ENCODE results near the gene HYCC1. TPM values are rescaled to one million over a fixed set of nuclear protein-coding genes. Genes with fewer than 3 reads are reported as not detected.

The HYCC1 gene
- total and polyA plus RNA-seq, 2 donors (not counting 3 experiments of a cell fraction or from before 2014, with no cell fraction given) = 14.5 to 51.8 TPM

GRCh38 chr7:22990588-22990949 is 23.4 kb downstream of the HYCC1 start:
- Histone ChIP-seq H2AFZ (ENCODE audit: low read depth, low read length) (no peak overlapping the region), H3K27ac (ENCODE audit: insufficient read depth, low read depth, low read length) (no peak overlapping the region)
- FAIRE-seq = no peak

More at GRCh38 chr7:22990588-22990949, 23.4 kb downstream of the HYCC1 start:
- ChIA-PET POLR2A (no interaction called here), CTCF (no interaction called here)
- H3K27me3 ChIP-seq (ENCODE audit: control insufficient read depth in 2 of 2, insufficient read depth in 2 of 2, low read length in 2 of 2) = no peaks in the 10 kb centered on the region
- no peaks in the 10 kb centered on the region for H3K9me3 ChIP-seq (replicated peaks; ENCODE audit: control insufficient read depth, insufficient read depth, low read length)
- dilution Hi-C loops (cut with MboI; ENCODE audit: extremely low pct_ligation_motif_present, low sequenced_read_pairs) (no loop called here), intact Hi-C loops (cut with micrococcal nuclease) (no loop called here)
- H3K79me2 ChIP-seq (ENCODE audit: control insufficient read depth, insufficient read depth, low read length) = peaks cover 15% of the 10 kb centered on the region
- no peak overlapping the region for H3K9ac ChIP-seq (replicated peaks; ENCODE audit: extremely low read depth, insufficient read depth, low read length)
- H3K9me1 ChIP-seq (replicated peaks; ENCODE audit: control insufficient read depth, extremely low read depth, insufficient read depth, low read length) = no peaks in the 10 kb centered on the region
- peaks cover 2% of the 10 kb centered on the region for H4K20me1 ChIP-seq (replicated peaks; ENCODE audit: control insufficient read depth, extremely low read depth, insufficient read depth, low read length)
- no peaks in the 10 kb centered on the region for H3K36me3 ChIP-seq (ENCODE audit: control insufficient read depth in 2 of 2, extremely low read depth in 1 of 2, insufficient read depth in 2 of 2, low read length in 2 of 2)
- peaks cover 17% of the 10 kb centered on the region for H3K4me1 ChIP-seq (ENCODE audit: control insufficient read depth, extremely low read depth, insufficient read depth, low read length)
- H3K4me3 ChIP-seq (replicated peaks in 1 of 3; ENCODE audit: insufficient read depth in 1 of 3, low read depth in 1 of 3, low read length in 3 of 3) = no peak overlapping the region
- BruUV-seq (replicated peaks) = no TSS peak
- TF ChIP-seq JUN (IDR thresholded peaks at IDR 0.05; ENCODE audit: borderline replicate concordance, insufficient read depth, insufficient read length, low read depth) = no peak
- no peak for TF ChIP-seq GATA2 (IDR thresholded peaks at IDR 0.05; ENCODE audit: insufficient read depth, insufficient read length, low read depth, low read length)
- TF ChIP-seq FOS (IDR thresholded peaks at IDR 0.05; ENCODE audit: borderline replicate concordance, insufficient read depth, low read length) = no peak
- no peak for TF ChIP-seq CTCF (IDR thresholded peaks at IDR 0.05; ENCODE audit: extremely low read depth in 1 of 2, insufficient read depth in 1 of 2, low read depth in 1 of 2, low read length in 2 of 2)
- TF ChIP-seq POLR2AphosphoS5 (IDR thresholded peaks at IDR 0.05; ENCODE audit: insufficient read depth, low read depth, low read length) = no peak
- no peak for TF ChIP-seq EZH2 (IDR thresholded peaks at IDR 0.05; ENCODE audit: borderline replicate concordance, low read depth, low read length, severe bottlenecking)
- no peak for TF ChIP-seq MYC (IDR thresholded peaks at IDR 0.05; ENCODE audit: low read depth, low read length)
- TF ChIP-seq POLR2A (IDR thresholded peaks at IDR 0.05; ENCODE audit: low read depth, low read length) = no peak
- TF ChIP-seq MAX (IDR thresholded peaks at IDR 0.05; ENCODE audit: insufficient read depth, insufficient read length) = no peak
- H3K4me2 ChIP-seq (ENCODE audit: insufficient read depth, low read length) = no peak overlapping the region
- DNase-seq (ENCODE audit: low read depth, low spot score) = peak; percentile 8

Measured in endothelial cell of umbilical vein (primary cell).